CD14-positive monocyte (primary cell): ENCODE results near the gene TMEM117. TPM values are rescaled to one million over a fixed set of nuclear protein-coding genes. Genes with fewer than 3 reads are reported as not detected.

Experiments
- DNase-seq, 3 donors: peaks; one replicate each; pipeline ENCODE4 v3.0.0-alpha.2; 2011 to 2022
- H2AFZ ChIP-seq: 2 replicates; pipeline ENCODE4 v1.6.0; 2012; ENCODE audit warnings: mild to moderate bottlenecking, low read depth, low read length, inconsistent platforms; ENCODE audit not compliant: insufficient read depth, poor library complexity, severe bottlenecking
- H3K27ac ChIP-seq, 2 donors: 1 replicate in 1 of 2; 2 replicates in 1 of 2; pipeline ENCODE4 v1.5.1; 2012 to 2013; ENCODE audit warnings: low read length in 2 of 2, control low read depth in 1 of 2, inconsistent platforms in 1 of 2, low read depth in 1 of 2, mild to moderate bottlenecking in 1 of 2
- H3K27me3 ChIP-seq, 2 donors: one replicate each; pipeline versions ENCODE4 v1.6.0 to v1.6.1; 2011 to 2013; ENCODE audit warnings: low read length in 2 of 2; ENCODE audit not compliant: control insufficient read depth in 2 of 2, insufficient read depth in 2 of 2
- H3K36me3 ChIP-seq, 2 donors: replicated peaks in 1 of 2; 1 replicate in 1 of 2; 2 replicates in 1 of 2; pipeline versions ENCODE4 v1.5.1 to v1.6.1; 2012 to 2013; ENCODE audit warnings: low read length in 2 of 2, control low read depth in 1 of 2, inconsistent platforms in 1 of 2, mild to moderate bottlenecking in 1 of 2; ENCODE audit not compliant: insufficient read depth in 2 of 2, control insufficient read depth in 1 of 2
- H3K4me1 ChIP-seq, 2 donors: 1 replicate in 1 of 2; 2 replicates in 1 of 2; pipeline versions ENCODE4 v1.5.1 to v1.6.1; 2012 to 2013; ENCODE audit warnings: low read length in 2 of 2, control low read depth in 1 of 2, inconsistent platforms in 1 of 2, mild to moderate bottlenecking in 1 of 2, moderate library complexity in 1 of 2; ENCODE audit not compliant: insufficient read depth in 2 of 2, control insufficient read depth in 1 of 2
- H3K4me2 ChIP-seq: replicated peaks from 2 replicates; pipeline ENCODE3; 2012; ENCODE audit warnings: low read length, moderate library complexity, mild to moderate bottlenecking; ENCODE audit not compliant: poor library complexity, severe bottlenecking; ENCODE audit errors: extremely low read depth
- H3K4me3 ChIP-seq, 3 experiments: fragments of 200-600 bp in 1 of 3; sonication (generic) in 1 of 3; replicated peaks in 1 of 3; 1 replicate in 2 of 3; 2 replicates in 1 of 3; pipeline ENCODE4 v1.5.1; 2011 to 2013; ENCODE audit warnings: low read length in 3 of 3, mild to moderate bottlenecking in 3 of 3, control low read depth in 2 of 3, low read depth in 2 of 3, inconsistent platforms in 1 of 3, moderate library complexity in 1 of 3
- H3K79me2 ChIP-seq: 2 replicates; pipeline ENCODE4 v1.6.0; 2012; ENCODE audit warnings: mild to moderate bottlenecking, control low read depth, inconsistent platforms, low read length, moderate library complexity; ENCODE audit not compliant: insufficient read depth
- H3K9ac ChIP-seq: 2 replicates; pipeline ENCODE4 v1.6.0; 2017; ENCODE audit warnings: low read length, mild to moderate bottlenecking; ENCODE audit not compliant: insufficient read depth, poor library complexity, severe bottlenecking
- H3K9me3 ChIP-seq, 2 donors: replicated peaks in 1 of 2; 1 replicate in 1 of 2; 2 replicates in 1 of 2; pipeline versions ENCODE4 v1.5.1 to v1.6.1; 2012 to 2013; ENCODE audit warnings: low read length in 2 of 2, control low read depth in 1 of 2; ENCODE audit not compliant: control insufficient read depth in 1 of 2, insufficient read depth in 1 of 2
- H4K20me1 ChIP-seq: 2 replicates; pipeline ENCODE4 v1.6.0; 2012; ENCODE audit warnings: mild to moderate bottlenecking, low read length, control low read depth, moderate library complexity; ENCODE audit not compliant: insufficient read depth
- H3K27ac Mint-ChIP-seq, 7 donors: one replicate each; pipeline ENCODE4 v1.8.0; 2020; ENCODE audit warnings: mild to moderate bottlenecking in 7 of 7, mixed read lengths in 7 of 7, moderate library complexity in 6 of 7, inconsistent platforms in 2 of 7
- H3K27me3 Mint-ChIP-seq, 3 donors: one replicate each; pipeline ENCODE4 v1.8.0; 2021 to 2022; ENCODE audit warnings: low read depth in 3 of 3, mild to moderate bottlenecking in 3 of 3, mixed read lengths in 3 of 3, moderate library complexity in 3 of 3, inconsistent platforms in 1 of 3
- H3K36me3 Mint-ChIP-seq, 2 donors: one replicate each; pipeline ENCODE4 v1.8.0; 2020; ENCODE audit warnings: mixed read lengths in 2 of 2, inconsistent platforms in 1 of 2, mild to moderate bottlenecking in 1 of 2
- H3K4me1 Mint-ChIP-seq: one replicate; pipeline ENCODE4 v1.8.0; 2020; ENCODE audit warnings: mild to moderate bottlenecking, mixed read lengths
- H3K4me3 Mint-ChIP-seq, 2 donors: one replicate each; pipeline ENCODE4 v1.8.0; 2020; ENCODE audit warnings: mild to moderate bottlenecking in 2 of 2, mixed read lengths in 2 of 2, moderate library complexity in 1 of 2
- H3K9me3 Mint-ChIP-seq, 7 donors: one replicate each; pipeline ENCODE4 v1.8.0; 2020 to 2022; ENCODE audit warnings: mixed read lengths in 7 of 7, mild to moderate bottlenecking in 6 of 7, moderate library complexity in 6 of 7, inconsistent platforms in 2 of 7
- WGBS: methylation state at CpG from one replicate; pipeline ENCODE4 v1.1.5; 2013; ENCODE audit warnings: missing lambda C conversion rate; ENCODE audit not compliant: insufficient coverage; 5-methylcytosine and 5-hydroxymethylcytosine counted together
- intact Hi-C, 2 donors: fragments of 100-400 bp; cut with micrococcal nuclease; formaldehyde crosslinking; loops; one replicate each; pipeline versions ENCODE4 v1.15.0 to v1.15.1; 2023
- polyA plus RNA-seq, 3 donors: library from polyadenylated mRNA; depleted of rRNA in 1 of 3; unstranded in 2 of 3; stranded (reverse) in 1 of 3; fragments of 300-500 nt in 2 of 3; fragments of >200 nt in 1 of 3; fragmentation: Illumina TruSeq in 2 of 3; gene quantifications; 1 replicate in 2 of 3; 2 replicates in 1 of 3; pipeline ENCODE4 v1.2.3, GENCODE V29; 2012 to 2021
- TF ChIP-seq, protein P1 (sequence below): fragments of 200-600 bp; IDR thresholded peaks from one replicate; pipeline ENCODE4 v1.8.0; 2022; ENCODE audit warnings: antibody characterized with exemption, mild to moderate bottlenecking

The TMEM117 gene
- polyA plus RNA-seq, 3 donors: 0.11 to 0.42 TPM; not detected in 1

DNA sequence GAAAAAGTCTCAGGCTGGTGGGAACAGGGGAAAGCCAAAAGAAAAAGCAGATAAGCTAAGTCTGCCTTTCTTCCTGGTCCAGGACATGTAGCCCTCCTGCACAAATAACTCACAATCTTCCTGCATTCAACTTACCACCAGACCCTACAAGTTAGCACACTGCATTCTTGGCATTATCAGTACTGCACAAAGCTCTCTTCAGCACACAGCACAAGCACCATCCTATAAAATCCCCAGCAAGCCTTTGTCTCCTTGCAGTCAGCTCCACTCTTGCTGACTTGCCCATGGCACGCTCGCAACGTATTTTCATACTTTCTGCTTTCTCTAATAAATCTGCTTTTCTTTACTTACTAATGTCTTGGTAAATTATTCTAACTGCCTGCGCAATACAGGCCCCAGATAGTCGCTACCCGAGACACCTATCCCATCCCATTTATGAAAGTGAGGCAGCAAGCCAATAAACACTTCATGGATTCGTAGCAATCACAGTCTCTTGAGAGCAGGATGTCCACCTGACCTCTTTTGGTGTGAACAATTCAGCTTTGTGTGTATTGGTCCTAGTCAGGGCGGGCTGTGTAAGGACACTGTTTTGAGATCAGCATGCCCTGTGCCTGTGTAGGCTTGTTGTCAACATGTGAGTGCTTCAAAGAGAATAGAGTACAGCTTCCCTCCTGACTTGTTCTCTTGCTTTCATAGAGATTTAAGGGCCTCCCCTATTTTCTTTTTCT is 49.0 kb downstream of the TMEM117 start:
- Histone ChIP-seq H3K27me3 (no peaks in the 10 kb centered on the region), H3K4me1 (no peaks in the 10 kb centered on the region), H3K4me2 (no peak overlapping the region), H3K9ac (no peak overlapping the region), H3K79me2 (no peaks in the 10 kb centered on the region), H2AFZ (no peak overlapping the region), H3K9me3 (no peaks in the 10 kb centered on the region), H3K36me3 (no peaks in the 10 kb centered on the region), H4K20me1 (no peaks in the 10 kb centered on the region), H3K27ac (no peak overlapping the region), H3K4me3 (no peak overlapping the region)
- WGBS: 100% methylated on average over 1 of the region's 8 CpGs
- Mint-ChIP-seq H3K27me3 (peaks cover 0 to 3% (median 1%) of the 10 kb centered on the region in 3 donors), H3K4me3 (no peak overlapping the region), H3K36me3 (no peaks in the 10 kb centered on the region), H3K4me1 (no peaks in the 10 kb centered on the region), H3K9me3 (no peaks in the 10 kb centered on the region), H3K27ac (no peak overlapping the region)
- DNase-seq: no peak
- intact Hi-C loops: loop anchor here (5.0 to 10.0 kb wide), 2 partner anchors 108 to 440 kb away; no protein-coding TSS in a partner anchor
- TF ChIP-seq, protein P1, sequence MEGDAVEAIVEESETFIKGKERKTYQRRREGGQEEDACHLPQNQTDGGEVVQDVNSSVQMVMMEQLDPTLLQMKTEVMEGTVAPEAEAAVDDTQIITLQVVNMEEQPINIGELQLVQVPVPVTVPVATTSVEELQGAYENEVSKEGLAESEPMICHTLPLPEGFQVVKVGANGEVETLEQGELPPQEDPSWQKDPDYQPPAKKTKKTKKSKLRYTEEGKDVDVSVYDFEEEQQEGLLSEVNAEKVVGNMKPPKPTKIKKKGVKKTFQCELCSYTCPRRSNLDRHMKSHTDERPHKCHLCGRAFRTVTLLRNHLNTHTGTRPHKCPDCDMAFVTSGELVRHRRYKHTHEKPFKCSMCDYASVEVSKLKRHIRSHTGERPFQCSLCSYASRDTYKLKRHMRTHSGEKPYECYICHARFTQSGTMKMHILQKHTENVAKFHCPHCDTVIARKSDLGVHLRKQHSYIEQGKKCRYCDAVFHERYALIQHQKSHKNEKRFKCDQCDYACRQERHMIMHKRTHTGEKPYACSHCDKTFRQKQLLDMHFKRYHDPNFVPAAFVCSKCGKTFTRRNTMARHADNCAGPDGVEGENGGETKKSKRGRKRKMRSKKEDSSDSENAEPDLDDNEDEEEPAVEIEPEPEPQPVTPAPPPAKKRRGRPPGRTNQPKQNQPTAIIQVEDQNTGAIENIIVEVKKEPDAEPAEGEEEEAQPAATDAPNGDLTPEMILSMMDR: no peak

DNA sequence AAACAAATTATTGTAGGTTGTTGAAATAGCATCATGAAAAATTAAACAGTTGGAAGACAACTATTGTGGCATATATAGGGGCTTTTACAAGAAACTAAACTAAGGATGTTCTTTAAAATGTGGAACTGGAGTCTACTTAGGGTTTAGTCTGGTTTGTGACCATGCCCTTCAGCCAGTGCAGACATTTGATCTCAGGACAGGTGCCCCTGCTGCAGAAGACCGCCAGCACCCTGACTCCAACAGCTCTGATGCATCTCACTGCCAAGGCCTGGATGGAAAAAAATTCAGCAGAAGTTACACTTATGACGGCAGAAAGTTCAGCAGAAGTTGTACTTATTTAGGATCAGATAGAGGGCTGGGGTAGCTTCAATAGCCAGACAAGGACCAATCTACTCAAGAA is 51.5 kb downstream of the TMEM117 start:
- Histone ChIP-seq H3K4me3 (no peak overlapping the region), H3K4me2 (no peak overlapping the region), H3K4me1 (no peaks in the 10 kb centered on the region), H3K9ac (no peak overlapping the region), H2AFZ (no peak overlapping the region), H3K36me3 (no peaks in the 10 kb centered on the region), H3K27me3 (no peaks in the 10 kb centered on the region), H3K27ac (no peak overlapping the region), H3K9me3 (no peaks in the 10 kb centered on the region), H4K20me1 (no peaks in the 10 kb centered on the region), H3K79me2 (no peaks in the 10 kb centered on the region)
- DNase-seq: no peak
- Mint-ChIP-seq H3K4me1 (no peaks in the 10 kb centered on the region), H3K27ac (no peak overlapping the region), H3K4me3 (no peak overlapping the region), H3K36me3 (no peaks in the 10 kb centered on the region), H3K9me3 (peaks cover 0 to 3% (median 0%) of the 10 kb centered on the region in 7 donors), H3K27me3 (peaks cover 0 to 3% (median 1%) of the 10 kb centered on the region in 3 donors)
- intact Hi-C loops: loop anchor here (10.0 kb wide), 1 partner anchor 443 kb away; no protein-coding TSS in a partner anchor
- TF ChIP-seq, protein P1: no peak
- WGBS: 96% methylated on average over 2 of the region's 2 CpGs
